Coronary artery (tissue), 2 donors: ENCODE measurements around the gene CRKL.
"Not testable (repeated sequence)": the region's sequence is repeated elsewhere in the genome, so short reads cannot be mapped to it uniquely, and the experiment has no call there.

ENCODE experiments used
- DNase-seq: peaks from one replicate; pipeline ENCODE4 v3.0.0-alpha.2; 2017; ENCODE audit warnings: low spot score
- H3K27ac ChIP-seq, 2 donors: fragments of 200-600 bp; sonication (generic); one replicate each; pipeline ENCODE4 v1.5.1; 2016 to 2019
- H3K4me3 ChIP-seq: fragments of 200-600 bp; sonication (generic); 2 replicates; pipeline ENCODE4 v1.5.1; 2016; ENCODE audit warnings: mild to moderate bottlenecking, moderate library complexity
- TF ChIP-seq, protein P1 (sequence below): fragments of 200-600 bp; sonication (generic); IDR thresholded peaks from one replicate; pipeline ENCODE4 v1.5.1; 2019; ENCODE audit warnings: antibody characterized with exemption

Gene CRKL

DNA sequence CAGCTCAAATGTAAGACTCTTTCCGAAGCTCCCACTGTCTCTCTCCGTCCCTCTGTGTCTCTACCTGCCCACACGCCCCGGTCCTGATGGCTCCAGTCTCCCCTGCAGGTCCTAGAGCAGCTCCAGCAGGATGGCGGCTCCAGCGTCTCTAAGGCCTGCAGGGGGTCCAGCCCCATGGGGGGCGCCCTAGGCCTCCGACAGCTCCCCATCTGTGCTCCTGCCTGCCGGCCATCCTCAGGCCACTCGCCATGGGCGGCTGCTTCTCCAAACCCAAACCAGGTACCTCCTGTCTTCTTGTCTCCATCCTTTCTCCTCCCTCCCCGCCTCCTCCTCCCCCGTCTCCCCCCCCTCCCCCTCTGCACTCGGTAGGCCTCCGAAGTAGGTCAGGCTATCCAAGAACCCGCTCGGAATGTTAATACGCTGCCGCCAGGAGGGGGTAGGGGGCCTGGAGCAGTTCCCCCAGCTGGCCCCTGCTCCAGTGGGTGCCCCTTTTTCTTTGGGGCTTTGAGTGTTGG lies 50.5 kb downstream of the CRKL start:
- DNase-seq: no peak
- TF ChIP-seq, protein P1, sequence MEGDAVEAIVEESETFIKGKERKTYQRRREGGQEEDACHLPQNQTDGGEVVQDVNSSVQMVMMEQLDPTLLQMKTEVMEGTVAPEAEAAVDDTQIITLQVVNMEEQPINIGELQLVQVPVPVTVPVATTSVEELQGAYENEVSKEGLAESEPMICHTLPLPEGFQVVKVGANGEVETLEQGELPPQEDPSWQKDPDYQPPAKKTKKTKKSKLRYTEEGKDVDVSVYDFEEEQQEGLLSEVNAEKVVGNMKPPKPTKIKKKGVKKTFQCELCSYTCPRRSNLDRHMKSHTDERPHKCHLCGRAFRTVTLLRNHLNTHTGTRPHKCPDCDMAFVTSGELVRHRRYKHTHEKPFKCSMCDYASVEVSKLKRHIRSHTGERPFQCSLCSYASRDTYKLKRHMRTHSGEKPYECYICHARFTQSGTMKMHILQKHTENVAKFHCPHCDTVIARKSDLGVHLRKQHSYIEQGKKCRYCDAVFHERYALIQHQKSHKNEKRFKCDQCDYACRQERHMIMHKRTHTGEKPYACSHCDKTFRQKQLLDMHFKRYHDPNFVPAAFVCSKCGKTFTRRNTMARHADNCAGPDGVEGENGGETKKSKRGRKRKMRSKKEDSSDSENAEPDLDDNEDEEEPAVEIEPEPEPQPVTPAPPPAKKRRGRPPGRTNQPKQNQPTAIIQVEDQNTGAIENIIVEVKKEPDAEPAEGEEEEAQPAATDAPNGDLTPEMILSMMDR: no peak
- Histone ChIP-seq H3K4me3 (no peak overlapping the region), H3K27ac (no peak overlapping the region)

DNA sequence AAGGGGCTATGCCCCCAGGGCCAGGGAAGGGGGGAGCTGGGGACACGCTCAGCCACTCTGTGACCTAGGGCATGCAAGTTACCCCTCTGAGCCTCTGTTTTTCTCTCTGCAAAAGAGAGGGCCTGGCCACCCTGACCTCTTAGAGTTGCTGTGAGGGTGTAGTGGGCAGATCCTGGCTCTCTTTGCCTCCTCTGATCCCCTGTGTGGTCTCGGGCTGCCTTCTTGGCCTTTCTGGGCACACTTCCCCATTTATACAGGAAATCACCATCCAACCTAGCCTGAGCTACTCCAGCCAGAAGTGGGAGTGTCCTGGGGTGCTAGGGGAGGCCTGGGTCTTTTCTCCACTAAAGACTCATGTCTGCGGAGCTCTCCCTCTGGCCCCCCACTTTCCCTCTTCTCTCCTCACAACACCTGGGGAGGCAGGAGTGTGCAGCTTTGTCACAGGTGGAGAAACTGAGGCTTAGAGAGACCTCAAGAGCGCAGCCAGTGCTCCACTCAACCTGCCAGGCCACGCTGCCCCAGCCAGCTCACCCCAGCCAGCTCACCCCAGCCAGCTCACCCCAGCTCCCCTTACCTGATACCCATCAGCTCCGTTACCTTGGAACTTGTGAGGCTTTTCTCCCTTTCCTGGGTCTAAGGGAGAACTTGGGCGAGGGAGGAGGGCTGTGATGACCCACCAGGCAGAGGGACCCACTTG lies 51.2 kb downstream of the CRKL start:
- Histone ChIP-seq H3K4me3 (no peak overlapping the region), H3K27ac (no peak overlapping the region)
- DNase-seq: no peak
- TF ChIP-seq, protein P1: no peak

DNA sequence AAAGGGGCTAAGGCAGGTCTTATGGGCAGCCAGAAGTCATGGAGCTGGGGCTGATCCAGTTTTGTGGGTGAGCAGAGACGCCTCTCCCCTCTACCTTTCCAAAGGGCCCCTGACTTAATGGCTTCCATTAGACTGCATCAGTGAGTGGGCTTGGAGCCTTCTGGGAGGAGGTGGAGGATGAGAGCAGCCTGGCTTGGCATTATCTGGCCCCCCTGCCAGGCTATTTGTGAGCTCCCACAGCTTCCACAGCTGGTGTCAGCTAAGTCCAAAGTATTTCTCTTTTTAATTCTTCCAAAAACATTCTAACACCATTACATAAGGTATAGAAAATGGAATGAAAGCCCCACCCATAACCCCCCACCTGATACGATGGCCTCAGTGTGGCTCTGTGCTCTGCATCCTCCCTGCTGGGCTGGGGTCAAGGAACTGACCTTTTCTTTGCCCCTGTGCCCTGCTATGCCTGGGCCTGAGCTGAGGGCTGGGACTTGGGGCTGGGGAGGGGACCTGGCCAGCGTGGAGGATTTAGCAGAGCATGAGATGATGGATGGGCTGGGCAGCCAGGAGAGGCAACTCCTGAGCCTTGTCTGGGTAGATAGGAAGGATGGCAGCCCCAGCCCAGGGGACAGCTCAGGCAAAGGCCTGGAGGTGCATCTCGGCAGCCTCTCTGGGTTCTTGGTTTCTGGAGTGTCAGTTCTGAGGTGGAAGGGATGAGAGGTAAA lies 53.9 kb downstream of the CRKL start:
- Histone ChIP-seq H3K27ac (no peak overlapping the region), H3K4me3 (no peak overlapping the region)
- TF ChIP-seq, protein P1: no peak
- DNase-seq: no peak

DNA sequence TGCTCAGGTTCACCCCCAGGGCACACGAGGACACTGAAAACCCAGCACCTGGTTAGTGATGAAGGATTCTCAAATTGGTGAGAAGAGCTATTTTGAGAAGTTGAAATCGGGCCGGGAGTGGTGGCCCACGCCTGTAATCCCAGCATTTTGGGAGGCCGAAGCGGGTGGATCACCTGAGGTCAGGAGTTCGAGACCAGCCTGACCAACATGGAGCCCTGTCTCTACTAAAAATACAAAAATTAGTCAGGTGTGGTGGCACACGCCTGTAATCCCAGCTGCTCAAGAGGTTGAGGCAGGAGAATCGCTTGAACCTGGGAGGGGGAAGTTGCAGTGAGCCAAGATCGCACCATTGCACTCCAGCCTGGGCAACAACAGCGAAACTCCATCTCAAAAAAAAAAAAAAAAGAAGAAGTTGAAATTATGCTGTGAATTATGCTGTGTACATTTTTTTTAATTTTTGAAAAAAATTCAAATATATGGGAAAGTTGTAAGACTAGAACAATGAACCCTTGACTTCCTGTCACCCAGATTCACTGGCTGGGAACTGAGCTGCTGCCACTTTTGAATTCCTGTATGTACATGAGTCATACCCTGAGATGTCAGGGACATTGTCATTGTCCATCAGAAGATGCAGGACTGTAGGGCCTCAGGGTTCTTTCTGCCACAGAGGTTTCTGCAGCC lies 54.9 kb downstream of the CRKL start:
- not testable (repeated sequence) for H3K4me3 ChIP-seq, DNase-seq, H3K27ac ChIP-seq

DNA sequence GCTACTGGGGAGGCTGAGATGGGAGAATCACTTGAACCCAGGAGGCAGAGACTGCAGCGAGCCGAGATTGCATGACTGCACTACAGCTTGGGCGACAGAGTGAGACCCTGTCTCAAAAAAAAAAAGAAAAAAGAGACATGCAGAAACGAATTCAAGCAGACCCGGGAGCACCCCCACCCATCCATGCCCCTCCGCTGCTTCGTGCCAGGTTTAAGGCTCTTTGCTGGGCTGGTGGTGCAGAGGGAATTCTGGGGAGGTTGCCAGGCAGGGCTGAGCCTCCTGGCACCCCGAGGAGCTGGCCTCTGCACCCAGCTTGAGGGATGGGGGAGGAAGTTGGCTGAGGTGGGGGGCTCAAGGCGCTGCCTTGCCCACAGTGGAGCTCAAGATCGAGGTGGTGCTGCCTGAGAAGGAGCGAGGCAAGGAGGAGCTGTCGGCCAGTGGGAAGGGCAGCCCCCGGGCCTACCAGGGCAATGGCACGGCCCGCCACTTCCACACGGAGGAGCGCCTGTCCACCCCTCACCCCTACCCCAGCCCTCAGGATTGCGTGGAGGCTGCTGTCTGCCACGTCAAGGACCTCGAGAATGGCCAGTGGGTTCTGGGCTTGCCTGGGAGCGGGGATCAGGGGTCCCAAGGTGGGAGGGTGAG lies 55.8 kb downstream of the CRKL start:
- DNase-seq: no peak
- H3K4me3 ChIP-seq: no peak overlapping the region
- H3K27ac ChIP-seq: no peak overlapping the region
- TF ChIP-seq, protein P1: no peak

DNA sequence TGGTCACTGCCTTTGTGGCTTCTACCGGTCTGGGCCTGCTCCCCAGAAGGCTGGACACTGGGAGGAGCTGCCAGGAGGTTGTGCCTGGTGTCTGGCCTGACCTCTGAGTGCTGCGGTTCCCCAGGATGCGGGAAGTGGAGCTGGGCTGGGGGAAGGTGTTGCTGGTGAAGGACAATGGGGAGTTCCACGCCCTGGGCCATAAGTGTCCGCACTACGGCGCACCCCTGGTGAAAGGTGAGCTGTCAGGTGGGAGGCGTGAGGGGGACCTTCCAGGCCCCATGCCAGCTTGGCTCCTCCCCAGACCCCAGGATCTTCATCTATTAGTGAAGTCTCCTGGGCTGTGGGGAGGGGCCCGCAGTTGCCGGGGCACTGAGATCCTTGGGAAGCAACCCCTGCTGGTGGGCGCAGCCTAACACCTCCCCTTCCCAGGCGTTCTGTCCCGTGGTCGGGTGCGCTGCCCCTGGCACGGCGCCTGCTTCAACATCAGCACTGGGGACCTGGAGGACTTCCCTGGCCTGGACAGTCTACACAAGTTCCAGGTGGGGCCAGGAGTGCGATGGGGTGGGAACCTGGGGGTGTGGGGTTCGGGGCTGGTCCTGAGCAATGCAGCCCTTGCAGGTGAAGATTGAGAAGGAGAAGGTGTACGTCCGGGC lies 56.6 kb downstream of the CRKL start:
- no peak overlapping the region for H3K4me3 ChIP-seq
- no peak for DNase-seq
- TF ChIP-seq, protein P1: no peak
- H3K27ac ChIP-seq: no peak overlapping the region
